Measurements from ENCODE around the gene BTNL2. TPM values are rescaled to one million over a fixed set of nuclear protein-coding genes. Genes with fewer than 3 reads are reported as not detected.
"Not testable (repeated sequence)": the region's sequence is repeated elsewhere in the genome, so short reads cannot be mapped to it uniquely, and the experiment has no call there.

Gene BTNL2
- total RNA-seq, 2 donors from 2014 or later = not detected

DNA sequence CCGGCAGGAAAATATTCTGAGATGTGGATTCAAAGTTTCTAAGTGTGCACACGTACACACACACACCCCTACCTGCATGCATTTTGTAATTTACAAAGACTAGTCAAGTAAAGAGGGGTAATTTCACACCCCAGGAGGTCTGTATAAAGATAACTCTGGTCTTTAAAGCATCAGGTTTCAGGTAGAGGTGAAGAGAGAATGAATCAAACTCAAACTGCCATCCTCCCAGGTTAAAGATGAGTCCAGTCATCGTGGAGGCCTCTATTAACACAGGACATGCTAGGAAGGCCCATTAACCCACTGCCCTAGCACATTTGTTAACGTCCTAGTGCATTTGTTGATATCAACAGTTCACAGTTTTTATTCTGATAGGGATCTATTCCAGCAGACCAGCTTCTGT lies 29.2 kb upstream of the BTNL2 start:
- Histone ChIP-seq H3K4me1 (ENCODE audit: control insufficient read depth in 1 of 2, low read depth in 2 of 2) (no peaks in the 10 kb centered on the region), H3K36me3 (no peaks in the 10 kb centered on the region), H3K9me3 (no peaks in the 10 kb centered on the region), H3K27ac (peak overlapping the region in 1 of 2 donors; percentile 41), H3K27me3 (replicated peaks; ENCODE audit: insufficient read depth) (no peaks in the 10 kb centered on the region), H3K4me3 (no peak overlapping the region)
- DNase-seq (ENCODE audit: low spot score) = no peak
- TF ChIP-seq, protein P1, sequence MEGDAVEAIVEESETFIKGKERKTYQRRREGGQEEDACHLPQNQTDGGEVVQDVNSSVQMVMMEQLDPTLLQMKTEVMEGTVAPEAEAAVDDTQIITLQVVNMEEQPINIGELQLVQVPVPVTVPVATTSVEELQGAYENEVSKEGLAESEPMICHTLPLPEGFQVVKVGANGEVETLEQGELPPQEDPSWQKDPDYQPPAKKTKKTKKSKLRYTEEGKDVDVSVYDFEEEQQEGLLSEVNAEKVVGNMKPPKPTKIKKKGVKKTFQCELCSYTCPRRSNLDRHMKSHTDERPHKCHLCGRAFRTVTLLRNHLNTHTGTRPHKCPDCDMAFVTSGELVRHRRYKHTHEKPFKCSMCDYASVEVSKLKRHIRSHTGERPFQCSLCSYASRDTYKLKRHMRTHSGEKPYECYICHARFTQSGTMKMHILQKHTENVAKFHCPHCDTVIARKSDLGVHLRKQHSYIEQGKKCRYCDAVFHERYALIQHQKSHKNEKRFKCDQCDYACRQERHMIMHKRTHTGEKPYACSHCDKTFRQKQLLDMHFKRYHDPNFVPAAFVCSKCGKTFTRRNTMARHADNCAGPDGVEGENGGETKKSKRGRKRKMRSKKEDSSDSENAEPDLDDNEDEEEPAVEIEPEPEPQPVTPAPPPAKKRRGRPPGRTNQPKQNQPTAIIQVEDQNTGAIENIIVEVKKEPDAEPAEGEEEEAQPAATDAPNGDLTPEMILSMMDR (IDR thresholded peaks at IDR 0.05) = no peak
- ATAC-seq (ENCODE audit: insufficient number of reproducible peaks, low FRiP score, low read depth) = no peak

DNA sequence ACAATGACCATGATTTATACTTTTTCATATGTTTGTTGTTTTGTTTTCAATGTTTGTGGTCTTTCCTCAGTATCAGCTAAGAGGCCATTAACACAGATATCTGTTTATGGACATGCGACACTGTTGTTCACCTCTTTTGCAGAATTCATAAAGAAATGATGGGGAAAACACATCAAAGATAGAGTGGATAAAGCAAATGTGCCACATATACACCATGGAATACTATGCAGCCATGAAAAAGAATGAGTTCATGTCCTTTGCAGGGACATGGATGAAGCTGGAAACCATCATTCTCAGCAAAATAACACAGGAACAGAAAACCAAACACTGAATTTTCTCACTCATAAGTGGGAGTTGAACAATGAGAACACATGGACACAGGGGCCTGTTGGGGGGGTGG lies 27.0 kb upstream of the BTNL2 start:
- DNase-seq (ENCODE audit: low spot score); H3K4me3 ChIP-seq; ATAC-seq (ENCODE audit: insufficient number of reproducible peaks, low FRiP score, low read depth); H3K4me1 ChIP-seq (ENCODE audit: control insufficient read depth in 1 of 2, low read depth in 2 of 2); H3K9me3 ChIP-seq; H3K36me3 ChIP-seq; H3K27me3 ChIP-seq (replicated peaks; ENCODE audit: insufficient read depth); H3K27ac ChIP-seq: not testable (repeated sequence)

DNA sequence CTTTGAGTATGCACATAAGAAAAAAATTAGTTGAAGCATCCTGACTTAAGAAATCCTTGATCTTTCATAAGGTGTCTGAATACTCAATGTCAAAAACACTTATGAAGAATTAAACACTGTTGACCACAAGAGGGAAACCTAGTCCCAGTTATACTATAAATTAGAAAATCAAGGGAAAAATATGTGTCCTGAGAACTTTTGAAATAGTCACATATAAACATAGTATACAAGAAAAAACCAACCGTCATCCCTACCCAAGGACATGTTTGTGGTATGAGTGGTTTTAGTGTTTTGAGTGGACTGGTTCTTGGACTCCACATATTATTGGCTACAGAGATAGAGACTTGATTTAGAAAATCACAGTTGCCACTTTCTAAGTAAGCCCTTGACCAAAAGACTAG lies 25.1 kb upstream of the BTNL2 start:
- Histone ChIP-seq H3K4me1 (ENCODE audit: control insufficient read depth in 1 of 2, low read depth in 2 of 2) (no peaks in the 10 kb centered on the region), H3K27ac (no peak overlapping the region), H3K4me3 (no peak overlapping the region), H3K36me3 (no peaks in the 10 kb centered on the region), H3K9me3 (no peaks in the 10 kb centered on the region), H3K27me3 (replicated peaks; ENCODE audit: insufficient read depth) (no peaks in the 10 kb centered on the region)
- DNase-seq (ENCODE audit: low spot score) (no peak), ATAC-seq (ENCODE audit: insufficient number of reproducible peaks, low FRiP score, low read depth) (no peak)
- TF ChIP-seq, protein P1 (IDR thresholded peaks at IDR 0.05) = peak; percentile 32

DNA sequence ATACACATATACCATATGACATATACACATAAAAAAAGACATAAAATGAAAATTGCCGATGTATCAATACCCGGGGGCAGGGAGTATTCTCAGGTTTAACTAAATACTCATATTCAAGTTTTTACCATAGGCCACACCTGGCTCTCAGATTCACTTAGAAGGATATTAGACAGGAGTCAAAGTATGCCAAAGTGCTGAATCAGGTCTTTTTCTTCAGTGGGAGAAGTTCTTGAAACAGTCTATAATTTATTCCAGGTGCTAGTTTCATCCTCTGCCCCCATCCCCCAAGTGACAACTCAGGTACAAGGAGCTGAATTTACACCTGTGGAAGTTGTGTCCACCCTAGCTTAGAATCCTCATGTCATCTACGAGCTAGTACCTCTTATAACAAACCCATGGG lies 24.2 kb upstream of the BTNL2 start:
- no peaks in the 10 kb centered on the region for H3K36me3 ChIP-seq
- TF ChIP-seq, protein P1 (IDR thresholded peaks at IDR 0.05) = no peak
- no peak overlapping the region for H3K4me3 ChIP-seq
- no peaks in the 10 kb centered on the region for H3K9me3 ChIP-seq
- H3K27ac ChIP-seq = no peak overlapping the region
- no peaks in the 10 kb centered on the region for H3K27me3 ChIP-seq (replicated peaks; ENCODE audit: insufficient read depth)
- H3K4me1 ChIP-seq (ENCODE audit: control insufficient read depth in 1 of 2, low read depth in 2 of 2) = no peaks in the 10 kb centered on the region
- no peak for ATAC-seq (ENCODE audit: insufficient number of reproducible peaks, low FRiP score, low read depth)
- DNase-seq (ENCODE audit: low spot score) = no peak

DNA sequence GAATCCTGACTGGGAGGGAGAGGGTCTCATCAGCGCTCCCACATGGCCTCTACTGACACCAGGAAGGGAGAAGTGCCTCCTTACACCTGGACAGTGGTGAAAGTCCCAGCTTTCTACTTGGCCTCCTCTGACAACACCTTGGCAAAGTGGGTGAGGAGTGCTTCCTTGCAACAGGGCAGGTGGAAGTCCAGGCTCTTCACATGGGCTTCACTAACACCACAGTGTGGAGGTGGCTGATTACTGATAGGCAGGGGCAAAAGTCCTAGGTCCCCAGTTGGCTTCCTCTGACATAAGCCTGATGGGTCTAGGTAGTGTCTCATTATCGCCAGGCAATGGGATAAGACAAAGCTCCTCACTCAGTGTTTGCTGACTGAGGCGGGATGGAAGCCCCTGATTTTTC lies 23.2 kb upstream of the BTNL2 start:
- no peaks in the 10 kb centered on the region for H3K27me3 ChIP-seq (replicated peaks; ENCODE audit: insufficient read depth)
- no peak overlapping the region for H3K4me3 ChIP-seq
- ATAC-seq (ENCODE audit: insufficient number of reproducible peaks, low FRiP score, low read depth) (no peak), DNase-seq (ENCODE audit: low spot score) (no peak)
- H3K27ac ChIP-seq = no peak overlapping the region
- H3K9me3 ChIP-seq = no peaks in the 10 kb centered on the region
- no peaks in the 10 kb centered on the region for H3K4me1 ChIP-seq (ENCODE audit: control insufficient read depth in 1 of 2, low read depth in 2 of 2)
- TF ChIP-seq, protein P1 (IDR thresholded peaks at IDR 0.05) = no peak
- H3K36me3 ChIP-seq = no peaks in the 10 kb centered on the region

DNA sequence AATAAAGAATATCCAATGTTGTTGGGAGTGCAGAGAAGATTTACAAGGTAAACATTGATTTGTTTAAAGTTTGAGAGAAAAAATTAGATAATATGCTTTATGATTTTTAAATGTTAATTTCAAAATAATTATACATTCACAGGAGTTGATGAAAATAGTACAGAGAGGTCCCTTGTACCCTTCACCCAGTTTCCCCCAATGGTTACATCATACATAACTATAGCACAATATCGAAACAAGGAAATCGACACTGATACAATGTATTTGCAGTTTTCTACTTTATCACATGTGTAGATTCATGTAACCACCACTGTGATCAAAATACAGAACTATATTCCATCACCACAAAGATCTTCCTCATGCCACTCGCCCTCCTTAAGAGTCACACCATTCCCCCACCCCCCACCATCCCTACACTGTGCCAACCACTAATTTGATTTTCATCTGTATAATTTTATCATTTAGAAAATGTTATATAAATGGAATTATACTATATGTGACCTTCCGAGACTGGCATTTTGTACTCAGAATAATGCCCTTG lies 21.0 kb upstream of the BTNL2 start:
- Histone ChIP-seq H3K27me3 (replicated peaks; ENCODE audit: insufficient read depth) (no peaks in the 10 kb centered on the region), H3K4me3 (no peak overlapping the region), H3K9me3 (no peaks in the 10 kb centered on the region), H3K4me1 (ENCODE audit: control insufficient read depth in 1 of 2, low read depth in 2 of 2) (no peaks in the 10 kb centered on the region), H3K27ac (no peak overlapping the region), H3K36me3 (no peaks in the 10 kb centered on the region)
- DNase-seq (ENCODE audit: low spot score) = no peak
- TF ChIP-seq, protein P1 (IDR thresholded peaks at IDR 0.05) = no peak
- ATAC-seq (ENCODE audit: insufficient number of reproducible peaks, low FRiP score, low read depth) = no peak

Measured in thoracic aorta (tissue), 2 donors.